CD14-positive monocyte (primary cell): Measurements from ENCODE around the gene MUC3A. TPM values are rescaled to one million over a fixed set of nuclear protein-coding genes. Genes with fewer than 3 reads are reported as not detected.

Experiments
- DNase-seq, 3 donors: peaks; one replicate each; pipeline ENCODE4 v3.0.0-alpha.2; 2011 to 2022
- H2AFZ ChIP-seq: 2 replicates; pipeline ENCODE4 v1.6.0; 2012; ENCODE audit warnings: mild to moderate bottlenecking, low read depth, low read length, inconsistent platforms; ENCODE audit not compliant: insufficient read depth, poor library complexity, severe bottlenecking
- H3K27ac ChIP-seq, 2 donors: 1 replicate in 1 of 2; 2 replicates in 1 of 2; pipeline ENCODE4 v1.5.1; 2012 to 2013; ENCODE audit warnings: low read length in 2 of 2, control low read depth in 1 of 2, inconsistent platforms in 1 of 2, low read depth in 1 of 2, mild to moderate bottlenecking in 1 of 2
- H3K27me3 ChIP-seq, 2 donors: one replicate each; pipeline versions ENCODE4 v1.6.0 to v1.6.1; 2011 to 2013; ENCODE audit warnings: low read length in 2 of 2; ENCODE audit not compliant: control insufficient read depth in 2 of 2, insufficient read depth in 2 of 2
- H3K36me3 ChIP-seq, 2 donors: replicated peaks in 1 of 2; 1 replicate in 1 of 2; 2 replicates in 1 of 2; pipeline versions ENCODE4 v1.5.1 to v1.6.1; 2012 to 2013; ENCODE audit warnings: low read length in 2 of 2, control low read depth in 1 of 2, inconsistent platforms in 1 of 2, mild to moderate bottlenecking in 1 of 2; ENCODE audit not compliant: insufficient read depth in 2 of 2, control insufficient read depth in 1 of 2
- H3K4me1 ChIP-seq, 2 donors: 1 replicate in 1 of 2; 2 replicates in 1 of 2; pipeline versions ENCODE4 v1.5.1 to v1.6.1; 2012 to 2013; ENCODE audit warnings: low read length in 2 of 2, control low read depth in 1 of 2, inconsistent platforms in 1 of 2, mild to moderate bottlenecking in 1 of 2, moderate library complexity in 1 of 2; ENCODE audit not compliant: insufficient read depth in 2 of 2, control insufficient read depth in 1 of 2
- H3K4me2 ChIP-seq: replicated peaks from 2 replicates; pipeline ENCODE3; 2012; ENCODE audit warnings: low read length, moderate library complexity, mild to moderate bottlenecking; ENCODE audit not compliant: poor library complexity, severe bottlenecking; ENCODE audit errors: extremely low read depth
- H3K4me3 ChIP-seq, 3 experiments: fragments of 200-600 bp in 1 of 3; sonication (generic) in 1 of 3; replicated peaks in 1 of 3; 1 replicate in 2 of 3; 2 replicates in 1 of 3; pipeline ENCODE4 v1.5.1; 2011 to 2013; ENCODE audit warnings: low read length in 3 of 3, mild to moderate bottlenecking in 3 of 3, control low read depth in 2 of 3, low read depth in 2 of 3, inconsistent platforms in 1 of 3, moderate library complexity in 1 of 3
- H3K79me2 ChIP-seq: 2 replicates; pipeline ENCODE4 v1.6.0; 2012; ENCODE audit warnings: mild to moderate bottlenecking, control low read depth, inconsistent platforms, low read length, moderate library complexity; ENCODE audit not compliant: insufficient read depth
- H3K9ac ChIP-seq: 2 replicates; pipeline ENCODE4 v1.6.0; 2017; ENCODE audit warnings: low read length, mild to moderate bottlenecking; ENCODE audit not compliant: insufficient read depth, poor library complexity, severe bottlenecking
- H3K9me3 ChIP-seq, 2 donors: replicated peaks in 1 of 2; 1 replicate in 1 of 2; 2 replicates in 1 of 2; pipeline versions ENCODE4 v1.5.1 to v1.6.1; 2012 to 2013; ENCODE audit warnings: low read length in 2 of 2, control low read depth in 1 of 2; ENCODE audit not compliant: control insufficient read depth in 1 of 2, insufficient read depth in 1 of 2
- H4K20me1 ChIP-seq: 2 replicates; pipeline ENCODE4 v1.6.0; 2012; ENCODE audit warnings: mild to moderate bottlenecking, low read length, control low read depth, moderate library complexity; ENCODE audit not compliant: insufficient read depth
- H3K27ac Mint-ChIP-seq, 7 donors: one replicate each; pipeline ENCODE4 v1.8.0; 2020; ENCODE audit warnings: mild to moderate bottlenecking in 7 of 7, mixed read lengths in 7 of 7, moderate library complexity in 6 of 7, inconsistent platforms in 2 of 7
- H3K27me3 Mint-ChIP-seq, 3 donors: one replicate each; pipeline ENCODE4 v1.8.0; 2021 to 2022; ENCODE audit warnings: low read depth in 3 of 3, mild to moderate bottlenecking in 3 of 3, mixed read lengths in 3 of 3, moderate library complexity in 3 of 3, inconsistent platforms in 1 of 3
- H3K36me3 Mint-ChIP-seq, 2 donors: one replicate each; pipeline ENCODE4 v1.8.0; 2020; ENCODE audit warnings: mixed read lengths in 2 of 2, inconsistent platforms in 1 of 2, mild to moderate bottlenecking in 1 of 2
- H3K4me1 Mint-ChIP-seq: one replicate; pipeline ENCODE4 v1.8.0; 2020; ENCODE audit warnings: mild to moderate bottlenecking, mixed read lengths
- H3K4me3 Mint-ChIP-seq, 2 donors: one replicate each; pipeline ENCODE4 v1.8.0; 2020; ENCODE audit warnings: mild to moderate bottlenecking in 2 of 2, mixed read lengths in 2 of 2, moderate library complexity in 1 of 2
- H3K9me3 Mint-ChIP-seq, 7 donors: one replicate each; pipeline ENCODE4 v1.8.0; 2020 to 2022; ENCODE audit warnings: mixed read lengths in 7 of 7, mild to moderate bottlenecking in 6 of 7, moderate library complexity in 6 of 7, inconsistent platforms in 2 of 7
- CTCF ChIP-seq: fragments of 200-600 bp; IDR thresholded peaks from one replicate; pipeline ENCODE4 v1.8.0; 2022; ENCODE audit warnings: antibody characterized with exemption, mild to moderate bottlenecking
- WGBS: methylation state at CpG from one replicate; pipeline ENCODE4 v1.1.5; 2013; ENCODE audit warnings: missing lambda C conversion rate; ENCODE audit not compliant: insufficient coverage; 5-methylcytosine and 5-hydroxymethylcytosine counted together
- intact Hi-C, 2 donors: fragments of 100-400 bp; cut with micrococcal nuclease; formaldehyde crosslinking; loops; one replicate each; pipeline versions ENCODE4 v1.15.0 to v1.15.1; 2023
- polyA plus RNA-seq, 3 donors: library from polyadenylated mRNA; depleted of rRNA in 1 of 3; unstranded in 2 of 3; stranded (reverse) in 1 of 3; fragments of 300-500 nt in 2 of 3; fragments of >200 nt in 1 of 3; fragmentation: Illumina TruSeq in 2 of 3; gene quantifications; 1 replicate in 2 of 3; 2 replicates in 1 of 3; pipeline ENCODE4 v1.2.3, GENCODE V29; 2012 to 2021

MUC3A gene
- polyA plus RNA-seq, 3 donors = not detected

DNA sequence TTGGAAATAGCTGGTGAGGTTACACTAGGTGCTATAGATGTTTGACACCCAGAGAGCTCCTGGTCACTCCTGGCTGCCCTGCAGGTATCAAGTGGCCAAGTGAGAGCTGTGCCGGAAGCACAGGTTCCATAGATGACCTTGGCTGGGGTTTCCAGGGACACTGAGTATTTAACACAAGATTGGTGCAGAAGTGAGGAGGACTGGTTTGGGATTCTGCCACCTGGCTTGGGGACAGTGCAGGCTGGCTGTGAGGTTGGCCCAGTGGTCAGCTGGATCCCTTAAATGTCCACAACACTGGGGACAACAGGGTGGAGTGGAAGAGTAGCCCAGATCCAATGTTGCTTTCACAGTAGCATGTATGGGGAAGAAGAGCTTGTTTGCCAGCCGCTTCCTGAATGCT is 48.4 kb upstream of the MUC3A start:
- intact Hi-C loops = no loop called here
- peaks cover 38 to 57% (median 44%) of the 10 kb centered on the region in 3 donors for H3K27me3 Mint-ChIP-seq
- H3K36me3 ChIP-seq = no peaks in the 10 kb centered on the region
- H3K4me2 ChIP-seq = no peak overlapping the region
- H3K4me3 Mint-ChIP-seq = no peak overlapping the region
- peaks cover 5 to 33% of the 10 kb centered on the region in 2 donors for H3K27me3 ChIP-seq
- no peaks in the 10 kb centered on the region for H3K79me2 ChIP-seq
- peaks cover 8% of the 10 kb centered on the region for H3K4me1 Mint-ChIP-seq
- WGBS = no CpG with 5 or more reads among the region's 2 CpGs
- peaks cover 0 to 4% of the 10 kb centered on the region in 2 donors for H3K9me3 ChIP-seq
- no peak overlapping the region for H3K9ac ChIP-seq
- no peak overlapping the region for H2AFZ ChIP-seq
- H3K9me3 Mint-ChIP-seq = peaks cover 0 to 8% (median 5%) of the 10 kb centered on the region in 7 donors
- no peak for TF ChIP-seq CTCF
- no peak overlapping the region for H3K4me3 ChIP-seq
- H4K20me1 ChIP-seq = no peaks in the 10 kb centered on the region
- H3K27ac Mint-ChIP-seq = peak overlapping the region in 1 of 7 donors; percentile 52
- peaks cover 5% of the 10 kb centered on the region in 2 donors for H3K36me3 Mint-ChIP-seq
- peaks cover 7 to 9% of the 10 kb centered on the region in 2 donors for H3K4me1 ChIP-seq
- H3K27ac ChIP-seq = no peak overlapping the region
- no peak for DNase-seq

- Histone ChIP-seq H3K27ac (no peak overlapping the region), H3K9ac (no peak overlapping the region), H4K20me1 (no peaks in the 10 kb centered on the region), H3K79me2 (no peaks in the 10 kb centered on the region), H3K4me3 (no peak overlapping the region), H3K9me3 (no peaks in the 10 kb centered on the region), H3K27me3 (peaks cover 0 to 26% of the 10 kb centered on the region in 2 donors), H2AFZ (no peak overlapping the region), H3K4me1 (no peaks in the 10 kb centered on the region), H3K36me3 (no peaks in the 10 kb centered on the region), H3K4me2 (no peak overlapping the region)
- 94% methylated on average over 4 of the region's 5 CpGs for WGBS
- TF ChIP-seq CTCF = no peak
- H3K36me3 Mint-ChIP-seq = no peaks in the 10 kb centered on the region
- H3K4me3 Mint-ChIP-seq = no peak overlapping the region
- peaks cover 0 to 5% (median 0%) of the 10 kb centered on the region in 7 donors for H3K9me3 Mint-ChIP-seq
- no peak for DNase-seq
- H3K27me3 Mint-ChIP-seq = peaks cover 33 to 49% (median 38%) of the 10 kb centered on the region in 3 donors
- intact Hi-C loops = no loop called here
- H3K27ac Mint-ChIP-seq = no peak overlapping the region
- H3K4me1 Mint-ChIP-seq = peaks cover 2% of the 10 kb centered on the region
Measured at GRCh38 chr7:100901921-100902332, 47.4 kb upstream of the MUC3A start.
